Parietal lobe (tissue), 1 donor: ENCODE results near the gene PPP1R3G. TPM values are rescaled to one million over a fixed set of nuclear protein-coding genes. Genes with fewer than 3 reads are reported as not detected.

Source experiments
- total RNA-seq: library from RNA; depleted of rRNA; stranded (reverse); fragments of >200 nt; gene quantifications from one replicate; pipeline ENCODE4 v1.2.3, GENCODE V29; 2014

Gene PPP1R3G
- total RNA-seq = 1.3 TPM

GRCh38 chr6:5084781-5085647, at the start of gene PPP1R3G:
TSS of gene PPP1R3G (plus strand) at chr6:5085341. CDS start at chr6:5085486, 145 bp downstream.

Other genes starting within 250 kb of the PPP1R3G start
- 13.8 TPM for gene RPP40, start 81.3 kb upstream of the PPP1R3G start, total RNA-seq
- gene LYRM4, start 175.6 kb downstream of the PPP1R3G start, total RNA-seq = 20.7 TPM
- gene FARS2, start 176.2 kb downstream of the PPP1R3G start, total RNA-seq = 25.0 TPM